DMS 273 (cell line): ENCODE results near the gene NFATC4.
A peak's percentile ranks its signal among the peaks of the same experiment; 100 is the strongest.
"Not testable (repeated sequence)": the region's sequence is repeated elsewhere in the genome, so short reads cannot be mapped to it uniquely, and the experiment has no call there.

Experiments used
- DNase-seq: peaks from one replicate; lab custom pipeline; 2025; ENCODE audit not compliant: unreplicated experiment; lab: John Stamatoyannopoulos, UW

Gene NFATC4

DNA sequence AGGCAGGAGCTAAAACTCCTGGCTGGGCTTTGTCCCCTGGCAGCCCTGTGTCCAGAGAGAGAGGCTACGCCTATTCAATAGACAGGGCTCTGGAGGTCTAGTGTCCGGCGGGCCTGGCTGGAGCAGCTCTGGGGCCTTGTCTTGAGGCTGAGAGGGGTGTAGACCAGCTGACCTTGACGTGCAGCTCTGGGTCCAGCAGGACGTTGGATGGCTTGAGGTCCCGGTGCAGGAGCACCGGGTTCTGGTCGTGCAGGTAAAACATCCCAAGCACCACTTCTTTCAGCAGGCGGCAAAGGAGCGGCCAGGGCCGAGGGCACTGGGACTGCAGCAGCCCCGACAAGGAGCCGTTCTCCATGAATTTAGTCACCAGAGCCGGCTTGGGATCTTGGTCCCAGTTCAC, 29.1 kb upstream of the NFATC4 start:
- DNase-seq = no peak

GRCh38 chr14:24339284-24340151, 28.5 kb upstream of the NFATC4 start, which contains the start of gene RIPK3:
RIPK3 (minus strand) TSS chr14:24339991; CDS start chr14:24339826, 165 bp downstream.
- no peak for DNase-seq

- no peak for DNase-seq
Observed at GRCh38 chr14:24340606-24341005, 27.4 kb upstream of the NFATC4 start.

DNA sequence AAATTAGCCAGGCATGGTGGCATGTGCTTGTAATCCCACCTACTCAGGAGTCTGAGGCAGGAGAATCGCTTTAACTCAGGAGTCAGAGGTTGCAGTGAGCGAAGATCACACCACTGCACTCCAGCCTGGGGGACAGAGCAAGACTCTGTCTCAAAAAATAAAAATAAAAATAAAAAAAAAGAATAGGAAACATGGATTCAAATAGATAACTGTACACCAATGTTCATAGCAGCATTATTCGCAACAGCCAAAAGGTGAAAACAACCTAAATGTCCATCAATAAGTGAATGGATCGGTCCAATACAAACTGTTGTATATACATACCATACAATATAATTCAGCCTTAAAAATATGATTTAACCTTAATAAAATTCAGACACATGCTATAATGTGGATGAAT, 25.1 kb upstream of the NFATC4 start:
- no peak for DNase-seq

- DNase-seq = no peak
Observed at GRCh38 chr14:24343795-24344660, 24.0 kb upstream of the NFATC4 start.

GRCh38 chr14:24347134-24347533, 20.9 kb upstream of the NFATC4 start:
- DNase-seq = no peak

- DNase-seq = no peak
Observed at GRCh38 chr14:24348186-24348585, 19.8 kb upstream of the NFATC4 start.

DNA sequence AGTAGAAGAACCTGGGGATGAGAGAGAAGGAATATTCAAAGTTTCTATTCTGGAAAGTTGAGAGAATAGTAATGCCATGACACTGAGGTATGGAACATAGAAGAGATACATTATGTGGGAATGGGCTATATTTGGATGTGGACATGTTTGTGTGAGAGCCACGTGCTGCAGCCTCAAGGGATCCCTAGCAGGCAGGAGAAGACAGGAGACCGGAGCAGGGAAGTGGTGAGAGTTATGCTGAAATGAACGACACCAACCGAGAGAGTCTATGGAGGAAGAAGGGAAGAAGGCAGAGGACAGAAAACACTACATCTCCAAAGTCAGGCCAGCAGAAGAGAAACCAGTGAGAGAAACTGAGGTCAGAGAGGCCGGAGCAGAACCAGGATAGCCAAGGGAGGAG, 18.2 kb upstream of the NFATC4 start:
- no peak for DNase-seq

DNA sequence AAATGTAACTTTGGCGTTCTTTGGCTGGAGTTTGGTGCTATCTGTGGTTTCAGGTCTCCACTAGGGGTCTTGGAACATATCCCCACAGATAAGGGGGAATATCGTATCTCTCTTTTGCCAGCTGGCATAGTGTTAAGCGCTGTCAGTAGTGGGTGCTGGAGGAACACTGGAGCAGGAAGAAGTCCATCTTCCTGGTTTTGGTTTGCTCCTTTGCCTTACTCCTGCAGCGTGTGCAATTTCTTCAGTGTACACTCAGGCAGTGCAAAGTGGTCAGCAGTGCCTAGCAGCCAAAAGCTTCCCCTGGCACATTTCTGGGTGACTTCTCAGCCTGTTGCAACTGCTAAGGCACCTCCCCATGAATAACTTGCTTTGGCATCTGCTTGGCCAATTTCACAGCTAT, 16.5 kb upstream of the NFATC4 start:
- DNase-seq = peak; percentile 74

DNA sequence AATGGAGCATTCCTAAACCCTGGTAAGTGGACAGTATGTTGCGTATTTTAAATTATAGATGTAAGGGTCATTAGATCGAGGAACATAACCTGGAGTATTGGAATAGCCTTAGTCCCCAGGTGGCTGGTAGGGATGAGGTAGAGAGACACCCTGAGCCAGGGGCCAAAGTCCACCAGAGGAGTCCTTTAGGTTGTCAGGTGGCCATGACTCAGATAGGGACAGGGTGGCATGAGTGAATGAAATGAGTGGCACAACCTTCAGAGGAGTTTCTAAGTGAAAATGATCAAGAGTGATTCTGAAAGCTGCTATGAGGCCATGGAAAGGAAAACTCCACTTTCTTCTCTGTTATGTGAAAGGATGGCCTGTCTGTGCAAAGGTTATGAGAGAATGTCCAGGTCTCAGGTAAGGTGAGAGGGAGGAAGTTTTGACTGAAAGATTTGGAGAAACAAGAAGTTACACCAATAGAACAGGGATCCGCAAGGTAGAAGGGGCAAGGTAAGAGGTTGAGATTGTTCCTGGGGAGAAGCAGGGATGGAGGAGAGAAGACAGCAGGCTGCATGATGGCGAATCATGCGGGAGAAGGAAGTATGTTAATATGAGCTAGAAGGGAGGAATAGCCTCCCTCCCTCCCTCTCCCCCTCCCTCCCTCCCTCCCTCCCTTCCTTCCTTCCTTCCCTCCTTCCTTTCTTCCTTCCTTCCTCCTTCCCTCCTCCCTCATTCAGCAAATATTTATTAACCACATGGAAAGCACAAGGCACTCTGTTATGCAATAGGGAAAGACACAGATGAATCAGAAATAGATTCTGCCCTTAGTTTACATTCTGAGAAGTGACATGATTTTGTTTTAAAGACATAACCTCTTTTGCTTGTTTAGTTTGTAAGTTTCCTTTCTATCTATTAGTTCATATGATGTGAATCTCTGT, 14.2 kb upstream of the NFATC4 start:
- DNase-seq = no peak

DNA sequence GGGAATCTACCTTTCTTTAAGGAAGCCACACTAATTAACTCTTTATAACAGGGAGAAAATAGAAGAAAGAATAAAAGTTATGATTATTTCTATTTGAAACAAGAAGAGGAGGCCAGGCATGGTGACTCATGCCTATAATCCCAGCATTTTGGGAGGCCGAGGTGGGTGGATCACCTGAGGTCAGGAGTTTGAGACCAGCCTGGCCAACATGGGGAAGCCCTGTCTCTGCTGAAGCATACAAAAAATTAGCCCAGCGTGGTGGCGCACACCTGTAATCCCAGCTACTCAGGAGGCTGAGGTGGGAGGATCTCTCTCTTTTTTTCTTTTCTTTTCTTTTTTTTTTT, 13.5 kb upstream of the NFATC4 start:
- DNase-seq = not testable (repeated sequence)

DNA sequence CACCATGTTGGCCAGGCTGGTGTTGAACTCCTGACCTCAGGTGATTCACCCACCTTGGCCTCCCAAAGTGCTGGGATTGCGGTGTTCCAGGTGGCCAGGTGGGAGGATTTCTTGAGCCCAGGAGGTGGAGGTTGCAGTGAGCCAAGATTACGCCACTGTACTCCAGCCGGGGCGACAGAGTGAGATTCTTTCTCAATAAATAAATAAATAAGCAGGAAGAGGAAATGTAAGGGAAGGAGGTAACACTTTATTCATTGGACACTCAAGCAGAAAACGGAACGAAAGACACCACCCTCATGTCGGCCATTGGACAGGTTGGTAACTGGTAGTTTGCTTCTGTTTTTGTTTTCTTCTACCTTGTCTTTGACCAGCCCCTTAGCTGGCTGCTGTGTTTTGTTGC, 13.0 kb upstream of the NFATC4 start:
- no peak for DNase-seq

GRCh38 chr14:24356208-24356607, 11.8 kb upstream of the NFATC4 start:
- DNase-seq = no peak

DNA sequence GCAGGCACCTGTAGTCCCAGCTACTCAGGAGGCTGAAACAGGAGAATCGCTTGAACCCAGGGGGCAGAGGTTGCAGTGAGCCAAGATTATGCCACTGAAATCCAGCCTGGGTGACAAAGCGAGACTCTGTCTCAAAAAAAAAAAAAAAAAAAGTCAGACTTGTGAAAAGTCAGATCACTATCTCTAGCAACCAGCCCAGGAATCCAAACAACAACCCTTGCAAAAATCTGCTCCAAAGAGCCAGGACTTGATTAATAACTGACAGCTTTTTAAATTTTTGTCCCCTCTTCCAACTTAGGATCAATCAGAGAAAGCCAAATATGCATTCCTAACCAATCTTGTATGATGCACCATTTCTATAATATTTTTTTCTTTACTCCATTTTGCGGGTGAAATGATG, 7.7 kb upstream of the NFATC4 start:
- DNase-seq = no peak

DNA sequence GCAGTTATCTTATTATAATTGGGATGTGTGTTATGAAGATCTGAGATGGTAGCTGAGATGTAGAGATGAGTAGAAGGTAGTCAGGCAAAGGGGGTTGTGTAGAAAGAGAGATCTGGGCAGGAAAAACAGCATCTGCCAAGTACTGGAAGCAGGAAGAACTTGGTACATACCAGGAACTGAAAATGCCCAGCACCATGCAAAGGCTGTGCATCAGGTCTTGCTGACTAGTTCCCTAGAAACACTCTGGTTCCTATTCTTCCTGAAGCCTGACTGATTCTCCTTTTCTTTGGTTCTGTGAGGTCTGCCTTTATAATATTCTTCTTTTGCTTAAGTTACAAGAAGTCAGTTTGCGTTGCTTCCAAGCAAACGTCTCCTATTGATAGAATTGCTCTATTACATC, 6.7 kb upstream of the NFATC4 start:
- no peak for DNase-seq

- DNase-seq = no peak
Observed at GRCh38 chr14:24362241-24362960, 5.6 kb upstream of the NFATC4 start.

DNA sequence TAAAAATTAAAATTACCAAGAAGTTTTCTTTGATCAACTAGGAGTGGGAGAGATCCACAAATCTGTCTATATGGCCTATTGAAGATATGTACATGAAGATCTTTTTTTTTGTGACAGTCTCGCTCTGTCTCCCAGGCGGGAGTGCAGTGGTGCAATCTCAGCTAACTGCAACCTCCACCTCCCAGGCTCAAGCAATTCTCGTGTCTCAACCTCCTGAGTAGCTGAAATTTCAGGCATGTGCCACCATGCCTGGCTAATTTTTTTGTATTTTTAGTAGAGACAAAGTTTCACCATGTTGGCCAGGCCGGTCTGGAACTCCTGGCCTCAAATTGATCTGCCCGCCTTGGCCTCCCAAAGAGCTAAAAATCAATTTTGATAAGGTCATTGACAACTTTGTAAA, 4.6 kb upstream of the NFATC4 start:
- DNase-seq = no peak

DNA sequence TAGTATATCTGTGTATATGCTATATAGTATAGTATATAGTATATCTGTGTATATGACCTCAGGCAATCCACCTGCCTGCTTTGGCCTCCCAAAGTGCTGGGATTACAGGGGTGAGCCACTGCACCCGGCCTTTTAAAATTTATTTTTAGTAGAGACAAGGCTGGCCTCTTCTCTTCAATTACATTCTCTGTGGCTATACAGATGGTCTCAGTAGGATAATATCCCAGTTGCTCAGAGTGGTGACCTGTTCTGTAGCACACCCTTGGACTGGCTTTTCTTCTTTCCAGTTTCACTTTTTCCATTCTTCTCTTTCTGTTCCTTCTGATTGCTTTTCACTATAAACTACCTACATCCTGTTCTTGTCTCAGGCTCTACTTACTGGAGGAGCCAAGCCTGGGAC, 3.1 kb upstream of the NFATC4 start:
- peak; percentile 24 for DNase-seq

DNA sequence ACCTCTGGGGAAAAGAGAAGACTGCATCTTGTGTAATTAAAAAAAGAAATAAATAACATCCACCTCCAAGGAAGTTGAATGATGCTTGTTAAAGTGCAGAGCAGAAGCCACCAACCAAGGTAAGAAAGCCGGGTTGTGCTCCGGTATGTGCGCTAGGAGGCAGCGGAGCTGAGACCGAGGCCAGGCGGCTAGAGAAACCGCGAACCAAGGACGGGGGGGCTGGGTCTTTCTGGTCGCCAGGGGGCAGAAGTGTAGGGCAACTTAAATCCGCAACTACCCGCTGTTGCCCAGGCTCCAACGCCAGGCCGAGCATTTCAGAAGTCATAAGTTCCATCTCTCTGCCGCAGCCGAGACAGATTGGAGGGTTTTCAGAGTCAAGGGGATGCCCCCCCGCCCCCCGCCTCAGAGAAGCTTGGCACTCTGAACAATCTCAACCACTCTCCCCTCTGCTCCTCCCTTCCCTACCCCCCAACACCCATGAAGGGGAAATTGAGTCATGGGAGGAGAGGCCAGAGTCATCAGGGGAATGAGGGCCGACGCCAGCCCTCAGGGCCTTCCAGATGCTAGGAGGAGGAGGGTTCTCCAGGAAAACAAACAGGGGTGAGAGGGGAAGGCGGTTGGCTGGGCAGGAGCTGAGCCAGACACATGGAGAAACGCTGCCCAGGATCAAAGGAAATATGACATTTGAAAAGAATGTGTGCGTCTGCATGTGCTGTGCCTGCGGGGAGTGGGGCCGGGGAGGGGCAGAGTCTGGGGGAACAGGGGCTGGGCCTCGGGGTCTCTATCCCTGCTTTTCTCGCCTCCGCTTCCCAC, 2.2 kb upstream of the NFATC4 start:
- peak; percentile 89 for DNase-seq

DNA sequence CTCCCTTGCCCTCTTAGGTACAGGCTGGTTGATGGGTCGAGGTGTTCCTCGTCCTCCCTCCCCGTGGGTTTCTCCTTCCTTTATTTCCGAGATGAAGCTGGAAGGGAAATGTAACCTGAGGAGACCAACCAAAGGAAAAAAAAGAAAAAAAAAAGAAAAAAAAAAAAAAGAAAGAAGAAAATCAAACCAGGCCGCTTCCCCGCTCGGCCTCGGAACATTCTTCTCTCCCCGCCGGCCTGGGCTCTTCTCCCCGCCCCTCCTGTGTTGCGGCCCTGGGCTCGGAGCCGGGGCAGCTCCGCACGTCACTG, 1.6 kb upstream of the NFATC4 start:
- no peak for DNase-seq
